ENCODE measurements around the gene MTMR3. TPM values are rescaled to one million over a fixed set of nuclear protein-coding genes. Genes with fewer than 3 reads are reported as not detected.

MTMR3 gene
- total and polyA plus RNA-seq, 8 donors, result 15.5 to 32.5 (median 20.2) TPM

GRCh38 chr22:30044369-30044768 lies 161.4 kb downstream of the MTMR3 start:
- intact Hi-C loops (cut with DNase I), result no loop called here
- FAIRE-seq, result no peak
- H3K27ac ChIP-seq, result peak overlapping the region in 2 of 4 donors; percentile 37 to 59

GRCh38 chr22:30044881-30045493 lies 162.0 kb downstream of the MTMR3 start:
- DNase-seq (no peak), ATAC-seq (no peak), FAIRE-seq (no peak)
- Histone ChIP-seq H3K4me3 (no peak overlapping the region), H3K4me1 (peaks cover 0 to 5% (median 0%) of the 10 kb centered on the region in 3 donors), H3K27me3 (no peaks in the 10 kb centered on the region), H3K36me3 (no peaks in the 10 kb centered on the region), H3K9me3 (no peaks in the 10 kb centered on the region), H3K27ac (peak overlapping the region in 2 of 4 donors; percentile 37 to 59)
- intact Hi-C loops (cut with DNase I), result no loop called here
- no peak for TF ChIP-seq CTCF (IDR thresholded peaks at IDR 0.05)
- 86 to 87% methylated on average over 4 of the region's 4 CpGs for WGBS, 2 donors

More at GRCh38 chr22:30044369-30044768, 161.4 kb downstream of the MTMR3 start:
- Histone ChIP-seq H3K27me3 (no peaks in the 10 kb centered on the region), H3K4me1 (peaks cover 0 to 5% (median 0%) of the 10 kb centered on the region in 3 donors), H3K4me3 (no peak overlapping the region), H3K36me3 (no peaks in the 10 kb centered on the region), H3K9me3 (no peaks in the 10 kb centered on the region)
- 23 to 28% methylated on average over 3 of the region's 3 CpGs for WGBS, 2 donors
- peak; percentile 85 to 91 (median 88) for ATAC-seq
- TF ChIP-seq CTCF (IDR thresholded peaks at IDR 0.05), result no peak
- DNase-seq, result peak in 3 of 6 donors; percentile 54 to 78 (median 67)

- H3K9me3 ChIP-seq, result no peaks in the 10 kb centered on the region
- intact Hi-C loops (cut with DNase I), result no loop called here
- ATAC-seq (peak in 1 of 4 donors; percentile 11), FAIRE-seq (no peak), DNase-seq (no peak)
- no peaks in the 10 kb centered on the region for H3K36me3 ChIP-seq
- 78 to 80% methylated on average over 4 of the region's 4 CpGs for WGBS, 2 donors
- H3K4me1 ChIP-seq, result peaks cover 0 to 5% (median 0%) of the 10 kb centered on the region in 3 donors
- H3K27me3 ChIP-seq, result no peaks in the 10 kb centered on the region
- no peak overlapping the region for H3K4me3 ChIP-seq
- TF ChIP-seq CTCF (IDR thresholded peaks at IDR 0.05), result no peak
- H3K27ac ChIP-seq, result no peak overlapping the region
Measured at GRCh38 chr22:30045494-30045887, 162.5 kb downstream of the MTMR3 start.

- DNase-seq (no peak), ATAC-seq (no peak), FAIRE-seq (no peak)
- intact Hi-C loops (cut with DNase I), result no loop called here
- H3K27ac ChIP-seq, result no peak overlapping the region
- H3K4me3 ChIP-seq, result no peak overlapping the region
- peaks cover 0 to 5% (median 0%) of the 10 kb centered on the region in 3 donors for H3K4me1 ChIP-seq
- TF ChIP-seq CTCF (IDR thresholded peaks at IDR 0.05), result no peak
- no peaks in the 10 kb centered on the region for H3K27me3 ChIP-seq
- 91 to 94% methylated on average over 21 of the region's 21 CpGs for WGBS, 2 donors
- H3K36me3 ChIP-seq, result no peaks in the 10 kb centered on the region
- no peaks in the 10 kb centered on the region for H3K9me3 ChIP-seq
Measured at GRCh38 chr22:30045901-30046715, 163.1 kb downstream of the MTMR3 start.
